Panc1 (cell line): ENCODE measurements around the gene SLC12A3. TPM values are rescaled to one million over a fixed set of nuclear protein-coding genes. Genes with fewer than 3 reads are reported as not detected.

Experiments
- ATAC-seq: fragments of 200-7000 bp; cut with Tn5 transposase; 2 replicates; pipeline ENCODE4 v1.9.1; 2020; ENCODE audit warnings: mild to moderate bottlenecking, moderate library complexity
- BruUV-seq: library from RNA; stranded (reverse); fragments of 400-500 nt; replicated peaks from 2 replicates; lab custom pipeline; 2021; lab: Mats Ljungman, UMichigan
- CTCF ChIA-PET: fragments of 300-600 bp; sonication (Branson Sonifier 250); formaldehyde crosslinking; loops from one replicate; lab custom pipeline; 2022; ENCODE audit warnings: antibody characterized with exemption; lab: Charles Lee
- POLR2A ChIA-PET: fragments of 300-600 bp; sonication (Branson Sonifier 250); formaldehyde crosslinking; loops from one replicate; lab custom pipeline; 2022; ENCODE audit warnings: antibody characterized with exemption; lab: Charles Lee
- DNase-seq: peaks from one replicate; pipeline ENCODE4 v3.0.0-alpha.2; 2010; ENCODE audit warnings: low read depth, low spot score
- H3K27ac ChIP-seq: 2 replicates; pipeline ENCODE4 v1.5.1; 2011; ENCODE audit warnings: mild to moderate bottlenecking, low read length, inconsistent platforms
- H3K27me3 ChIP-seq: fragments of 200-500 bp; sonication (Bioruptor generic); 2 replicates; pipeline ENCODE4 v1.6.0; 2014; ENCODE audit warnings: low read length, inconsistent platforms; ENCODE audit not compliant: control insufficient read depth, insufficient read depth
- H3K36me3 ChIP-seq: fragments of 200-500 bp; sonication (Bioruptor generic); 2 replicates; pipeline ENCODE4 v1.5.1; 2014; ENCODE audit warnings: inconsistent platforms, mild to moderate bottlenecking, low read length, moderate library complexity; ENCODE audit not compliant: control insufficient read depth, insufficient read depth
- H3K4me1 ChIP-seq: 2 replicates; pipeline ENCODE4 v1.5.1; 2011; ENCODE audit warnings: inconsistent platforms, mild to moderate bottlenecking, low read length, moderate library complexity; ENCODE audit not compliant: control insufficient read depth, insufficient read depth
- H3K4me3 ChIP-seq, 2 experiments: 2 replicates each; pipeline ENCODE4 v1.5.1; 2011 to 2012; ENCODE audit warnings: low read depth in 2 of 2, low read length in 2 of 2, mild to moderate bottlenecking in 2 of 2, inconsistent platforms in 1 of 2, moderate library complexity in 1 of 2
- H3K9me3 ChIP-seq: fragments of 200-500 bp; sonication (Bioruptor generic); 2 replicates; pipeline ENCODE4 v1.5.1; 2014; ENCODE audit warnings: low read depth, mild to moderate bottlenecking, inconsistent platforms, low read length, moderate library complexity; ENCODE audit not compliant: control insufficient read depth, insufficient read depth
- CTCF ChIP-seq: fragments of 450-650 bp; IDR thresholded peaks from 2 replicates; pipeline ENCODE4 v1.5.1; 2017; ENCODE audit warnings: mild to moderate bottlenecking
- POLR2AphosphoS5 ChIP-seq: IDR thresholded peaks from 2 replicates; pipeline ENCODE4 v1.6.1; 2012; ENCODE audit warnings: mild to moderate bottlenecking, low read depth, low read length, moderate library complexity
- REST ChIP-seq, 2 experiments: IDR thresholded peaks; 2 replicates each; pipeline ENCODE4 v1.6.1; 2011 to 2012; ENCODE audit warnings: low read depth in 2 of 2, control low read depth in 1 of 2, low read length in 1 of 2, mild to moderate bottlenecking in 1 of 2, moderate library complexity in 1 of 2; ENCODE audit not compliant: insufficient read depth in 1 of 2
- SIN3A ChIP-seq: IDR thresholded peaks from 2 replicates; pipeline ENCODE4 v1.6.1; 2012; ENCODE audit warnings: low read depth, mild to moderate bottlenecking, low read length, moderate library complexity, borderline replicate concordance; ENCODE audit not compliant: insufficient read depth
- TCF7L2 ChIP-seq: IDR thresholded peaks from 2 replicates; pipeline ENCODE4 v1.6.1; 2011; ENCODE audit warnings: mild to moderate bottlenecking, low read depth, low read length, inconsistent platforms
- in situ Hi-C: cut with HindIII; loops from 2 replicates; pipeline ENCODE4 v1.10.0; 2016; ENCODE audit warnings: low sequenced_read_pairs, low pct_unique_long_range_greater_than_20kb
- intact Hi-C: fragments of 100-400 bp; cut with micrococcal nuclease; formaldehyde crosslinking; loops from one replicate; pipeline ENCODE4 v1.10.0; 2022; ENCODE audit not compliant: unreplicated experiment
- total RNA-seq: library from RNA; stranded (reverse); gene quantifications from one replicate; pipeline ENCODE4 v1.2.1, GENCODE V29; 2021; ENCODE audit not compliant: unreplicated experiment

The SLC12A3 gene
- total RNA-seq, 1 experiment from 2014 or later, result 0.15 TPM

- CTCF ChIA-PET, result no interaction called here
- no peak for ATAC-seq
- no TSS peak for BruUV-seq
- TF ChIP-seq POLR2AphosphoS5 (no peak), CTCF (no peak; the same call in 1 of the 2 replicates), SIN3A (no peak), TCF7L2 (no peak), REST (IDR thresholded peaks at IDR 0.05; ENCODE audit: insufficient read depth in 1 of 2, low read depth in 2 of 2, low read length in 1 of 2) (no peak)
- H3K4me1 ChIP-seq, result no peaks in the 10 kb centered on the region; the same call in 1 of the 2 replicates
- in situ Hi-C loops (no loop called here), intact Hi-C loops (no loop called here)
- DNase-seq, result no peak
- POLR2A ChIA-PET, result no interaction called here
- H3K36me3 ChIP-seq, result no peaks in the 10 kb centered on the region
- H3K4me3 ChIP-seq, result no peak overlapping the region
- no peaks in the 10 kb centered on the region for H3K27me3 ChIP-seq
- no peaks in the 10 kb centered on the region for H3K9me3 ChIP-seq
- no peak overlapping the region for H3K27ac ChIP-seq
These were observed 13.2 kb upstream of the SLC12A3 start for GRCh38 chr16:56851671-56852400.

- CTCF ChIA-PET, result interaction anchor here (0.7 kb wide), 1 partner anchor 110 kb away, joined by 8 read pairs; the partner anchor contains the start of gene CETP
- no peaks in the 10 kb centered on the region for H3K36me3 ChIP-seq
- no peak for TF ChIP-seq TCF7L2
- no peak for TF ChIP-seq REST (IDR thresholded peaks at IDR 0.05; ENCODE audit: insufficient read depth in 1 of 2, low read depth in 2 of 2, low read length in 1 of 2)
- TF ChIP-seq POLR2AphosphoS5, result no peak
- no TSS peak for BruUV-seq
- intact Hi-C loops, result no loop called here
- in situ Hi-C loops, result no loop called here
- H3K4me1 ChIP-seq, result no peaks in the 10 kb centered on the region; the same call in 1 of the 2 replicates
- no peaks in the 10 kb centered on the region for H3K27me3 ChIP-seq
- H3K4me3 ChIP-seq, result no peak overlapping the region
- no peaks in the 10 kb centered on the region for H3K9me3 ChIP-seq
- no peak for ATAC-seq
- H3K27ac ChIP-seq, result no peak overlapping the region
- POLR2A ChIA-PET, result no interaction called here
- no peak for DNase-seq
These were observed 12.6 kb upstream of the SLC12A3 start for GRCh38 chr16:56852401-56852730.
